GM19238 (cell line): Measurements from ENCODE around the gene IKZF3.
"Not testable (repeated sequence)": the region's sequence is repeated elsewhere in the genome, so short reads cannot be mapped to it uniquely, and the experiment has no call there.

ENCODE experiments used
- DNase-seq: peaks from one replicate; pipeline ENCODE4 v3.0.0; 2011; ENCODE audit warnings: low spot score; ENCODE audit not compliant: insufficient read length

Gene IKZF3

DNA sequence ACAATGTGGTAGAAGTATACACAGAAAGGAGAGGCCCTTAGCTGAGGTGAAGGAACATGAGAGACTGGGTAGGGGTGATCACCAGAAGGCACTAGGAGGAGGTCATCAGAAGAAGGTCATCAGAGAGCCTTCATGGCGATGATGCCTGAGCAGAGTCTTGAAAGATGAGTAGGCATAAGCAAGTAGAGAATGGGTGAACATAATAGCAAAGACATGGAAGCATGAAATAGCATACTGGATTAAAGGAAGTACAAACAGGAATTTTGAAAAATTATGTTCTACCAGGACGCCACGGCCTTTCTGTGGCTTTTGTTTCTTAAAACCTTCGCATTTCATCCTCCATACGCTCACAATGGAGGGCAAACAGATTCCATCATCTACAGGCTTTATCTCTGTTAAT, 2.9 kb downstream of the IKZF3 start:
- DNase-seq, result no peak

DNA sequence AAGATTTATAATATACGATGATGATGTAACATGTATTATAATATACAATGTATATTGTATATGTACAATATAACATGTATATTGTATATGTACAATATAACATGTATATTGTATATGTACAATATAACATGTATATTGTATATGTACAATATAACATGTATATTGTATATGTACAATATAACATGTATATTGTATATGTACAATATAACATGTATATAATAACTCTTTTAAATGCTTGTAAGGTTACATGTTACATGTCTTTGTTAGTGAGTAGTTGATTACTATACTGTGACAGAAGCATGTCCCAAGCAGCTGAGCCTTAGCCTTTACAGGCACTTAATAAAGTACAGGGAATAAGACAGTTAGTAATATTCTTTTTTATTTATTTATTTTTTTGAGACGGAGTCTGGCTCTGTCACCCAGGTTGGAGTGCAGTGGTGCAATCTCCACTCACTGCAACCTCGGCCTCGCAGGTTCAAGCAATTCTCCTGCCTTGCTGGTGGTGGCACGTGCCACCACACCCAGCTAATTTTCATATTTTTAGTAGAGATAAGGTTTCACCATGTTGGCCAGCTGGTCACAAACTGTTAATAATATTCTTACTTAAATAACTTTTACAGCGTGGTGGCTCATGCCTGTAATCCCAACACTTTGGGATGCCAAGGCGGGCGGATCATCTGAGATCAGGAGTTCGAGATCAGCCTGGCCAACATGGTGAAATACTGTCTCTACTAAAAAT, 8.0 kb downstream of the IKZF3 start:
- not testable (repeated sequence) for DNase-seq

DNA sequence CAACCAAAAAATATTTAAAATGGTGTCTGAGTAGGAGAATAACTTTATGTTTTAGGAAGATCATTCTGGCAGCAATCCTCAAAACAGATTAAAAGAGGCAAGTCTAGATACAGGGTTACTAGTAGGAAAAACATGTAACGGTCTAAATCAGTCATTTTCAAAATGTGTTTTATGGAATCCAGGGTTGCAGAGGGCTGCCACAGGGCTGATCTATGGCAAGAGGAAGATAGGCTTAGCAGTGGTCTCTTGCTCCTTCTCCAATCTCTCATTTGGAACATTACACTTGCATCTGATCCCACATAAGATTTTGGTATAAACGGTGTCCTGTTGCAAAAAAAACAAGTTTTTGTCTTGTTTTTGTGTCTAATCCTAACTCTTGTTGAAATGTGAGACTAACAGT, 9.2 kb downstream of the IKZF3 start:
- no peak for DNase-seq

DNA sequence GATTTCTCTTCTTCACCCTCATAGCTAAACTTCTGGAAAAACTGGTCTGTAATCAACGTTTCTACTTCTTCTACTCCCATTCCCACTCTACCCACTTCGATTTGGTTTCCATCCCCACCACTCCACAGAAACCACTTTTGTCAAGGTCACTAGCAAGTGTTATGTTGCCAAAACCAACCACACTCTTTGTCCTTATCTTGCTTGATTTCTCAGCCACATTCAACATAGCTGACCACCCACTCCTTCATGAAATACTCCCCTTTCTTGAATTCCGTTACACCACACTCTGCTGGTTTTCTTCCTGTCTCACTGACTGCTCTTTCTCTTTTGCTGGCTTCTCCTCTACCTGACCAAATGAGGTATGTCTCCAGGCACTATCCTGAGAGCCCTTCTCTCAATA, 11.9 kb downstream of the IKZF3 start:
- no peak for DNase-seq

DNA sequence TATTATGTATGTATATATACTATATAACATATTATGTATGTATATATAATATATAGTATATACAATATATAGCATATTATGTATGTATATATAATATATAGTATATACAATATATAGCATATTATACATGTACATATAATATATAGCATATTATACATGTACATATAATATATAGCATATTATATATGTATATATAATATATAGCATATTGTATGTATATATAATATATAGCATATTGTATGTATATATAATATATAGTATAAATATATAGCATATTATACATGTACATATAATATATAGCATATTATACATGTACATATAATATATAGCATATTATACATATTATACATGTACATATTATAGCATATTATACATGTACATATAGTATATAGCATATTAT, 13.9 kb downstream of the IKZF3 start:
- not testable (repeated sequence) for DNase-seq

DNA sequence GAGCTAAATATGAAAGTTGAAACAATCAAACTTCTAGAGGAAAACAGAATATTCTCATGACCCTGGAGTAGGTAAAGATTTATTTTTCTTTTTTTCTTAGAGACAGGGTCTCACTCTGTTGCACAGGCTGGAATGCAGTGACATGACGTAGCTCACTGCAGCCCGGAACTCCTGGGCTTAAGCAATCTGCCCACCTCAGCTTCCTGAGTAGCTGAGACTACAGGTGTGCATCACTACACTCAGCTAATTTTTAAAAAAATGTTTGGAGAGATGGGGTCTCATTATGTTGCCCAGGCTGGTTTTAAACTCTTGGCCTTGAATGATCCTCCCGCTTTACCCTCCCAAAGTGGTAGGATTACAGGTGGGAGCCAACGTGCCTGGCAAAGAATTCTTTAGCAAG, 15.5 kb downstream of the IKZF3 start:
- no peak for DNase-seq

DNA sequence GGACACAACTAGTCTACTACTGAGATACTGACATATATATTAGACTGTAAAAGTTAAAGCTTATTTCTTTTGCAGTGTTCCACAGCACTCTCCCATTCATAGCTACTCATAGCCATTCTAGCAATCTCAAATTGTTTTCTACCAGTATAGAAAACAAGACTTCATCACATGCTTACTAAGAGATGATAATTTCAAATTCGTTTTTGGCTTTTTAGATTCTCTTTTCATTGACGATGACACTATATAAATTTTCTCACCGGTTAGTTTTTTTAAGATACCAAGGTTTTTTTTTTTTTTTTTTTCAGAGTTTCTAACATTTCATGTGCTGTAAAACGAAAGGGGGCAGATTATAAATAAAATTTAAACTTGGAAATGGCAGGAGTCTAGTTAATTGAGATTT, 17.9 kb downstream of the IKZF3 start:
- DNase-seq, result no peak

DNA sequence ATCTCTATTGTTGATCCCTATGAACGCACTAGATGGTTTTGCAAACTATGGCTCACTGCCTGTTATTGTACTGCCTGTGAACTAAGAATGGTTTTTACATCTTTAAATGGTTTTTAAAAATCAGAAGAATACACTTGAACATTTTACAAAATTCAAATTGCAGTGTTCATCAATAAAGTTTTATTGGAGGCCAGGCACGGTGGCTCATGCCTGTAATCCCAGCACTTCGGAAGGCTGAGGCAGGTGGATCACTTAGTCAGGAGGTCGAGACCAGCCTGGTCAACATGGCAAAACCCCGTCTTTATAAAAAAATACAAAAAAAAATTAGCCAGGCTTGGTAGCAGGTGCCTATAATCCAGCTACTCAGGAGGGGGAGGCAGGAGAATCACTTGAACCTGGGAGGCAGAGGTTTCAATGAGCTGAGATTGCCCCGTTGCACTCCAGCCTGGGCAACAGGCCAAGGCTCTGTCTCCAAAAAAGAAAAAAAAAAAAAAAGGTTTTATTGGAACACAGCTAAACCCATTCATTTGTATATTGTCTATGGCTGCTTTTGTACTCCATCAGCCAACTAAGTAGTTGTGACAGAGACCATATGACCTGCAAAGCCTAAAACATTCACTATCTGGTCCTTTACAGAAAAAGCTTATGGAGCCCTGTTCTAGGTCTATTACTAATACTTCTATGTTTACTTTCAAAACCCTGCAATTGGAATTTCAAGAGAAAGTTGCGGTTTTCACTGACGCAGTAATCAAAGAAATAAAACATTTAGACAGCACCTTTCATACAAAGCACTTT, 18.9 kb downstream of the IKZF3 start:
- DNase-seq, result no peak

DNA sequence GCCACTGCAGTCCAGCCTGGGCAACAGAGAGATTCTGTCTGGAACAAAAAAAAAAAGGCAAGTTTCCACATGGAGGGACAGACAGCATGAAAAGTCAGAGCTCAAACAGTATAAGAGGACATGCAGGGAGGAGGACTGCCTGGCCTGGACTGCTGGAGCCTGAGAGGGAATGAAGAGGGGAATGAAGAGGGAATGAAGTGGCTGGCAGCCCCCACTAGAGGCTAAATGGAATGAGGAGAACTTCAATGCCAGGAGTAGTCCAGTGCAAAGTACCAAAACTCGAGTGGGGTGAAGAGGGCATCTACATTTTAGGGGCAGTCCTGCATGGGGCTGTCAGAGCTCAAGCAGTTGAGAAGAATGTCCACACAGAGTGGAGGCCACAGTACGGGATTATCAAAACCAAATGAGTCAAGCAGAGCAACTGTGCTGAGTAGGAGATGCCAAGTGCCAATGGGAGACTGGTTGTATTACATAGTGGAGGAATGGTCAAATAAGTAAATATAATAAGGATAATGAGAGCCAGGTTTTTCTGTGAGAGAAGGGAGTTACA, 22.9 kb downstream of the IKZF3 start:
- no peak for DNase-seq

DNA sequence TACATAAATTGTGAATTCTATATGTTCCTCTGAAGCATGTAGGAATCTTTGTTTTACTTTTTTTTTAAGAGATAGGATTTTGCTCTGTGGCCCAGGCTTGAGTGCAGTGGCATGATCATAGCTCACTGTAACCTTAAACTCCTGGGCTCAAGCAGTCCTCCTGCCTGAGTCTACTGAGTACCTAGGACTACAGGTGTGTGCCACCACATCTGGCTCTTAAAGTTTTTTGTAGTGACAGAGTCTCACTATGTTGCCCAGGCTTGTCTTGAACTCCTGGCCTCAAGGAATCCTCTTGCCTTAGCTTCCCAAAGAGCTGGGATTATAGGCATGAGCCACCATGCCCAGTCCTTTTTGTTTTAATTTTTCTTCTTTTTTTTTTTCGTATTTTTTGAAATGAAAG, 25.3 kb downstream of the IKZF3 start:
- DNase-seq, result no peak

DNA sequence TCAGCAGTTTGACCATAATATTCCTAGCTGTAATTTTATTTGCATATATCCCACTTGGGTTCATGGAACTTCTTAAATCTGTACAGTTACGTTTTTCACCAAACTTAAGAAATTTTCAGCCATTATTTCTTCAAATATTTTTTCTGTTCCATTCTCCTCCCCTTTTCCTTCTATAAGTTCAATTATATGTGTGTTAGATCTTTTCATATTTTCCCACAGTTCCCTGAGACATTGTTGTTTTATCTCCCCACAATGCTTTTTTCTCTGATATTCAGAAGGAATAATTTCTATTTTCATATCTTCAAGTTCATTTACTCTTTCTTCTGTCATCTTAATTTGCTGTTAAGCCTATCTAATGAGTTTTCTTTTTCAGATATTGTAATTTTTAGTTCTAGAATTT, 26.1 kb downstream of the IKZF3 start:
- DNase-seq, result no peak

DNA sequence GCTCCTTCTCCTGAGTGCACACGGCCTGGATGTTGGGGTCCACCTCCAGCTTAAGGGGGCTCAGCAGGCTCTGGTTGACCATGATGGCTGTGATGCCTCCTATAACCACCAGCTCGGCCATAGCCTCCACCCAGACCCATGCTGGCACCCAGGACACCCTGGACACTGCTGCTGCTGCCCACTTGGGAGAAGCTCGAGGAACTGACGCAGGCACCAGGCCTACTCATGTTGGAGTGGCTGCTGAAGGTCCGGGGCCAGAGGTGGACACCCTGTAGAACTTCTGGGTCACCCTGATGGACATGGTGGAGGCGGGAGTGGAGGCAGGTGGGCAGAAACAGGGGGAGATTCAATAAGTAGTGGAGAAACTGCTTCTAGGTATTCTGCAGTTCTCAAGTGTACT, 28.0 kb downstream of the IKZF3 start:
- DNase-seq, result no peak

DNA sequence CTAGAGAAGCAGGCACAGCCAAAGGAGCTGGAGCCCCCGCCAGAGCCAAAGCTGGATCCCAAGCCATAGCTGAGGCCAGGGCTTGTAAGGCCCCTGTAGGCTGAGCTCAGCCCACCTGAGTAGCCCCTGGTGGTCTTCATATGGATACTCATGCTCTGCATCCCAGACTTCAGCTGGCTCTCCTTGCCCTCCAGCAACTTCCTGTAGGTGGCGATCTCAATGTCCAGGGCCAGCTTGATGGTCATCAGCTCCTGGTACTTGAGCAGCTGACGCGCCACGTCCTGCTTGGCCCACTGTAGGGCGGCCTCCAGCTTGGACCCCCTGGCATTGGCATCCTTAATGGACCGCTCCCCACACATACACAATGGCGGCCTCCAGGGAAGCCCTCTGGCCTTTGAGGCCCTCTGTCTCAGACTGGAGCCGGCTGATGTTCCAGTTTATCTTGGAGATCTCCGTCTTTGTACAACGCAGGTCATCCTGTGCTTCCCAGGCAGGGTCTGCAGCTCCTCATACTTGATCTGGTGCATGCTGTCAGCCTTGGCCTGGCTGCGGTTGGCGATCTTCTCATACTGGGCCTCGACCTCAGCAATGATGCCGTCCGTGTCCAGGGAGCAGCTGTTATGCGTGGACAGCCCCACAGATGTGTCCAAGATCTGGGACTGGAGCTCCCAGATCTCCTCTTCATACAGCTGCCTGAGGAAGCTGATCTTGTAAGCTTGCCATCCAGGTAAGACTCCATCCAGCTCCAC, 28.9 kb downstream of the IKZF3 start:
- DNase-seq, result no peak

DNA sequence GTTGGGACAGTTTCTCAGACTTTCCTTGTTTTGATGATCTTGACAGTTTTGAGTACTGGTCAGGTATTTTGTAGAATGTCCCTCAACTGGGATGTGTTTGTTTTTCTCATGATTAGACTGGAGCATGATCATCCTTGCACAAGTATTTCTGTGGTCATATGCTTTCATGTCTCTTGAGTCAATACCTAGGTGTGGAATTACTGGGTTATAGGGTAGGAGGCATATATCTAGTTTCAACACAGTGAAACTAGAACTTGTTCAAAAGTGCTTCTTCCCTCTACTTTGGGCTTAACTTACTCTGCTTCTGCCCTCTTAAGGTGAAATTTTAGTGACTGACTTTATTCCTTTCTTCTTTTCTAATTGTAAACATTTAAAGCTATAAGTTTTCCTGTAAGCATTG, 30.1 kb downstream of the IKZF3 start:
- no peak for DNase-seq

DNA sequence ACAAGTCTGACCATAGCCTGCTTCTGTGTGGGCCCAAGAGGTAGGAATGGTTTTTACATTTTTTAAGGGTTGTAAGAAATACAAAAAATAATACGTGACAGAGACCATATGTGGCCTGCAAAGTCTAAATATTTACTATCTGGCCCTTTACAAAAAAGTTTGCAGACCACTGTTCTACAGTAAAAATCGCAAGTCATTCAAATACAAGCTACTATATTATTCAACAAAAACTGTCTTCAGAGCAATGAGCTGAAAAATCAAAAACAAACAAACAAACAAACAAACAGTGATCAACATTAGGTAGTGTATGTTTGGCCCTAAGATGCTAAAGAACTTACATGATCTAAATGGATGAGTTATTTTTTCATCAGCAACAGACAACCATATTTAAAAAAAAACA, 32.5 kb downstream of the IKZF3 start:
- DNase-seq, result no peak

DNA sequence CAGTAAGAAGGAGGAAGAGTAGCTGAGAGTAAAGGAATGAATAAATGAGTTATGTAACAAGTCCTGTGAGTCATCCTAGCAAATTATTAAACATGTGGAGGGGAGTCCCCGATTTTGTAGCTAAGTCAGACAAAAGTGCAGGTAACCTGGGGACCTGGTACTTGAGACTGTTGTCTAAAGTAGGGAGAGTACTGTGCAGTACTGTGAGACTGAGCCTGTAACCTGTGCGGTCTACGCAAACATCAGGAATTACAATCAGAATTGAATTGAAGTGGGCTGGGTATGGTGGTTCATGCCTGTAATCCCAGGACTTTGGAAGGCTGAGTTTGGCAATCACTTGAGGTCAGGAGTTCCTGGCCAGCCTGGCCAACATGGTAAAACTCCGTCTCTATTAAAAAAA, 35.7 kb downstream of the IKZF3 start:
- DNase-seq, result no peak

DNA sequence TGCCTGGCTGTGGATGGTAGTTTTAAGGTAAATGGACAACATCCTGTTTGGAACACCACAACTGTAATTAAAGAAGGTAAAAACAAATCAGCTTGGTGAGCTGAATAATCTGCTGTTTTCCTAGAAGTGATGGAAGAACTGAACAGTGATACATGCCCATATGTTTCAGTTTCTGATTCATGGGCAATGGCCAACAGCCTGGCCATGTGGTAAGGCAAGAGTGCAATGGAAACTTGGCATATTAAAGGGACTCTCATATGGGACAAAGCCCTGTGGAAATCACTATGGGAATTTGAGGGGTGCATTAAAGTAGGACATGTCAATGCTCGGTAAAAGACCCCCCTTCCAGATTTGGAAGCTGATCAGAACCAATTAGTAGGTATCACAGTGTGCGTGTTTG, 37.8 kb downstream of the IKZF3 start:
- no peak for DNase-seq

DNA sequence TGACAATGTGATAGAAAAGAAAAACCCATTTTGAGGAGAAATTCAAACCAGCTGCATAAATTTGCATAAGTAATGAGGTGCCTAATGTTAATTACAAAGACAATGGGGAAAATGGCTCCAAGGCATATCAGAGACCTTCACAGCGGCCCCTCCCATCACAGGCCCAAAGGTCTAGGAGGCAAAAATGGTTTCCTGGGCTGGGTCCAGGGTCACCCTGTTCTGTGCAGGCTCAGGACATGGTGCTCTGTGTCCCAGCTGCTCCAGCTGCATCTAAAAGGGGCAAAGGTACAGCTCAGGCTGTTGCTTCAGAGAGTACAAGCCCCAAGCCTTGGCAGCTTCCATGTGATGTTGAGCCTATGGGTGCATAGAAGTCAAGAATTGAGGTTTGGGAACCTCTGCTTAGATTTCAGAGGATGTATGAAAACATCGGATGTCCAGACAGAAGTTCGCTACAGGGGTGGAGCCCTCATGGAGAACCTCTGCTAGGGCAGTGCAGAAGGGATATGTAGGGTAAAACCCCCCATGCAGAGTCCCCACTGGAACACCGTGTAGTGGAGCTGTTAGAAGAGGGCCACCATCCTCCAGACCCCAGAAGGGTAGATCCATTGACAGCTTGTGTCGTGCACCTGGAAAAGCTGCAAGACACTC, 40.6 kb downstream of the IKZF3 start:
- no peak for DNase-seq

DNA sequence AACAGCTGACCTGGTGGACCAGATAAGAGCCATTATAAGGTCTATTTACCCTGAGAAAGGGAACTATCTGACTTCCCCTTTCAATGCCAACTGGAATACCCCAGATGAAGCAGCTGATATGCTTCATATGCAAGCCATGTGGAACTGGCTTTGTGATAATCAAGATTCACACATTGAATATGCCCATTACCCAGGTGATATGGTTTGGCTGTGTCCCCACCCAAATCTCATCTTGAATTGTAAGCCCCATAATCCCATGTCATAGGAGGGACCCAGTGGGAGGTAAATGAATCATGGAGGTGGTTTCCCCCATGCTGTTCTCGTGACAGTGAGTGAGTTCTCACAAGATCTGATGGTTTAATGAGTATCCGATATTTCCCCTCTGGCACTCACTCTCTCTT, 42.1 kb downstream of the IKZF3 start:
- no peak for DNase-seq

DNA sequence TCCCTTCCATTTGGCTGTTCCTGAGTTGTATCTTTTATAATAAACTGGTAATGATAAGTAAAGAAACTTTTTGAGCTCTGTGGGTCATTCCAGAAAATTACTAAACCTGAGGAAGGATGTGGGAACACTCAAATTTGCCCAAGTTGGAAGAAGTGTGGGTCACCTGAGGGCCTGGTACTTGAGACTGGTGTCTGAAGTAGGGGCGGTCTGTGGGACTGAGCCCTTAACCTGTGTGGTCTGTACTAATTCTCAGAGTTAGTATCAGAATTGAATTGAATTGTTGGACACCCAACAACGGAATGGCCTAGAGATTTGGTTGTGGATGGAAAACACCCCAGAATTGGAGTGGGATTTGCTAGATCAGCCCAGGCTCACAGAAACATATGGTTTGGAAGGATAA, 43.1 kb downstream of the IKZF3 start:
- DNase-seq, result no peak

DNA sequence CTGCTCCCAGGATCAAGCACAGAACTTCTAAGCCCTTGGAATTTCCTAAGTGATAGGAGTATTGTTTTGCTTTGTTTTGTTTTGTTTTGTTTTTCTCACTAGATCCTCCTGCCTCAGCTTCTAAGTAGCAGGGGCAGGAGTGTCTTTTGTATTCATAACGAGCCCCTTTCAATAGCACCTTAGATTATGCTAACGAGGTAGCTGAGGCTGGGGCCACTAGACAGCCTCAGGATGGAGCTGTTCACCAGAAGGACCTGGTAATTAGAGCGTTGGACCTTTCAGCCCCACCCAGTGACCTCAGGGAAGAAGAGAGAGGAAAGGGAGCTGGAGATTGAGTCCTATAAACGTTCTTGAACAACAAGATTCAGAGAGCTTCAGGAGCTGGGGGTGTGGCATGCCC, 43.6 kb downstream of the IKZF3 start:
- DNase-seq, result no peak
